ENCODE results near the gene ACAP3. TPM values are rescaled to one million over a fixed set of nuclear protein-coding genes. Genes with fewer than 3 reads are reported as not detected.

The ACAP3 gene
- total and polyA plus RNA-seq, 10 of the 15 experiments (the other 5 are each of a cell fraction or from before 2014, with no cell fraction given), result 0.05 to 34.2 (median 7.1) TPM

- in situ Hi-C loops (cut with MboI), result no loop called here
- TF ChIP-seq POLR2A (IDR thresholded peaks at IDR 0.05; ENCODE audit: low read depth, low read length) (peak; percentile 6; the same call in 1 of the 2 replicates), KDM1A (IDR thresholded peaks at IDR 0.05; ENCODE audit: borderline replicate concordance) (no peak)
- Histone ChIP-seq H3K4me3 (no peak overlapping the region), H3K4me2 (ENCODE audit: control insufficient read depth, insufficient read depth) (no peak overlapping the region), H3K36me3 (ENCODE audit: control insufficient read depth in 2 of 2, insufficient read depth in 2 of 2, low read length in 1 of 2) (no peaks in the 10 kb centered on the region; a peak in 1 of 4 replicates), H3K27ac (ENCODE audit: control insufficient read depth, insufficient read depth) (no peak overlapping the region), H3K27me3 (replicated peaks in 1 of 2; ENCODE audit: control insufficient read depth in 2 of 2, insufficient read depth in 2 of 2, low read length in 1 of 2) (peaks cover 1 to 5% of the 10 kb centered on the region in 2 experiments; a peak in 3 of 4 replicates), H3K9me3 (replicated peaks; ENCODE audit: control insufficient read depth, insufficient read depth, low read length) (no peaks in the 10 kb centered on the region), H3K4me1 (ENCODE audit: control insufficient read depth, insufficient read depth, low read length) (peaks cover 12% of the 10 kb centered on the region), H3K9ac (ENCODE audit: control insufficient read depth, insufficient read depth, low read length) (no peak overlapping the region), H2AFZ (ENCODE audit: control insufficient read depth, low read depth, low read length) (no peak overlapping the region), H3K79me2 (ENCODE audit: control insufficient read depth, insufficient read depth, low read length) (no peaks in the 10 kb centered on the region), H4K20me1 (ENCODE audit: control insufficient read depth, insufficient read depth) (no peaks in the 10 kb centered on the region)
- intact Hi-C loops (cut with micrococcal nuclease; ENCODE audit: unreplicated experiment), result no loop called here
- ChIA-PET SMC1A (ENCODE audit: uncharacterized antibody, unreplicated experiment) (no interaction called here), RAD21 (ENCODE audit: unreplicated experiment) (no interaction called here), POLR2A (no interaction called here), CTCF (no interaction called here)
- 55% methylated on average over 25 of the region's 25 CpGs for WGBS (ENCODE audit: insufficient coverage, insufficient replicate concordance, low lambda C conversion rate, missing lambda C conversion rate)
- ATAC-seq (no peak), DNase-seq (ENCODE audit: low read depth, low spot score) (no peak), FAIRE-seq (no peak)
- no TSS peak for BruUV-seq (replicated peaks)
Observed at GRCh38 chr1:1247341-1247913, 60.3 kb downstream of the ACAP3 start.

- no peaks in the 10 kb centered on the region for H3K9me3 ChIP-seq (replicated peaks; ENCODE audit: control insufficient read depth, insufficient read depth, low read length)
- ChIA-PET SMC1A (ENCODE audit: uncharacterized antibody, unreplicated experiment) (no interaction called here), CTCF (no interaction called here), RAD21 (ENCODE audit: unreplicated experiment) (no interaction called here), POLR2A (no interaction called here)
- peaks cover 1 to 5% of the 10 kb centered on the region in 2 experiments; a peak in 3 of 4 replicates for H3K27me3 ChIP-seq (replicated peaks in 1 of 2; ENCODE audit: control insufficient read depth in 2 of 2, insufficient read depth in 2 of 2, low read length in 1 of 2)
- DNase-seq (ENCODE audit: low read depth, low spot score) (no peak), FAIRE-seq (no peak), ATAC-seq (no peak)
- BruUV-seq (replicated peaks), result no TSS peak
- H3K36me3 ChIP-seq (ENCODE audit: control insufficient read depth in 2 of 2, insufficient read depth in 2 of 2, low read length in 1 of 2), result no peaks in the 10 kb centered on the region
- H3K27ac ChIP-seq (ENCODE audit: control insufficient read depth, insufficient read depth), result no peak within 1 kb of the TSS
- no peak within 1 kb of the TSS for H3K4me3 ChIP-seq
- H4K20me1 ChIP-seq (ENCODE audit: control insufficient read depth, insufficient read depth), result no peaks in the 10 kb centered on the region
- no peak within 1 kb of the TSS for H3K4me2 ChIP-seq (ENCODE audit: control insufficient read depth, insufficient read depth)
- WGBS (ENCODE audit: insufficient coverage, insufficient replicate concordance, low lambda C conversion rate, missing lambda C conversion rate), result 7% methylated on average over 60 of the region's 74 CpGs
- intact Hi-C loops (cut with micrococcal nuclease; ENCODE audit: unreplicated experiment), result no loop called here
- no peak within 1 kb of the TSS for H3K9ac ChIP-seq (ENCODE audit: control insufficient read depth, insufficient read depth, low read length)
- no peaks in the 10 kb centered on the region for H3K79me2 ChIP-seq (ENCODE audit: control insufficient read depth, insufficient read depth, low read length)
- TF ChIP-seq CUX1 (IDR thresholded peaks at IDR 0.05; ENCODE audit: insufficient replicate concordance, low read depth, low read length) (no peak), ZZZ3 (IDR thresholded peaks at IDR 0.05; ENCODE audit: control insufficient read depth, insufficient read length, low read depth) (no peak), SP1 (IDR thresholded peaks at IDR 0.05; ENCODE audit: low read depth, low read length) (no peak), EED (IDR thresholded peaks at IDR 0.05; ENCODE audit: low read depth) (no peak), SUZ12 (IDR thresholded peaks at IDR 0.05; ENCODE audit: unreplicated experiment) (peak; percentile 73), FOXM1 (IDR thresholded peaks at IDR 0.05; ENCODE audit: low read depth, low read length) (no peak), IKZF1 (conservative IDR thresholded peaks at IDR 0.05) (no peak), ZNF274 (IDR thresholded peaks at IDR 0.05; ENCODE audit: insufficient read depth, insufficient read length) (no peak)
- H2AFZ ChIP-seq (ENCODE audit: control insufficient read depth, low read depth, low read length), result no peak within 1 kb of the TSS
- in situ Hi-C loops (cut with MboI), result no loop called here
- H3K4me1 ChIP-seq (ENCODE audit: control insufficient read depth, insufficient read depth, low read length), result peaks cover 12% of the 10 kb centered on the region
Observed at GRCh38 chr1:1246577-1247340, 61.0 kb downstream of the ACAP3 start, which contains the start of gene C1QTNF12. Gene C1QTNF12, minus strand, starts transcription at chr1:1246722. Its CDS starts 32 bp downstream, at chr1:1246690.
